Inferior parietal cortex (tissue), 1 donor: ENCODE measurements around the gene BEAN1.

Experiments
- DNase-seq: peaks from one replicate; pipeline ENCODE4 v3.0.0-alpha.2; 2016; ENCODE audit errors: extremely low spot score

BEAN1 gene

DNA sequence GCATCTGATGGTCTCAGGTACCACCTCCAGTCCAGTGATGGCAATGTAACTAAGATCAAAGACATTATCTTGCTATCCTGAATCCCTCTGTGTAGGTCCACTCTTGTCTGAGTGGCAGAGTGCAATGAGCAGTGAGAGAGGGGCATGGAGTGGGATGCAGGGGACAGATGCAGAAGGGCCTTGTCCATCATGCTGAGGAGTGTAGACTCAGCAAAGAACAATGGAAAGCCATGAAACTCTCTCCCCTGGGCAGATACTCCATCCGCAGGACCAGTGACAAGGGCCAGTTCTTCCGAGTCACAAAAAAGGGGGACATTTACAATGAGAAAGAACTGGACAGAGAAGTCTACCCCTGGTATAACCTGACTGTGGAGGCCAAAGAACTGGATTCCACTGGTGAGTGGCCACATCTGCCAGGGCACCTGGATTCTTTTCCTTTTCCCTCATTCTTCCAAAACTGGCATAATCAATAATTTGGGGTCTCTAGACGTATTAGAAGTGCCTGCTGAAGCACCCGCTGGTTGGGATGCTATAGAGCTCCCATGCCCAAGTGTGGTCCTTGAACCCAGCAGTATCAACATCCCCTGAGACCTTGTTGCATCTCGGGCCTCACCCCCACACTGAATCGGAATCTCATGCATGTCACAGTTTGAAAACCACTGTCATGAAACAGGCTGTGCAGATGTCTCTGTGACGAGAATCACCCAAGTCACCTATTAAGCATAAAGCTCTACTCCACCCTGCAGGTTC, 31.1 kb upstream of the BEAN1 start:
- no peak for DNase-seq

DNA sequence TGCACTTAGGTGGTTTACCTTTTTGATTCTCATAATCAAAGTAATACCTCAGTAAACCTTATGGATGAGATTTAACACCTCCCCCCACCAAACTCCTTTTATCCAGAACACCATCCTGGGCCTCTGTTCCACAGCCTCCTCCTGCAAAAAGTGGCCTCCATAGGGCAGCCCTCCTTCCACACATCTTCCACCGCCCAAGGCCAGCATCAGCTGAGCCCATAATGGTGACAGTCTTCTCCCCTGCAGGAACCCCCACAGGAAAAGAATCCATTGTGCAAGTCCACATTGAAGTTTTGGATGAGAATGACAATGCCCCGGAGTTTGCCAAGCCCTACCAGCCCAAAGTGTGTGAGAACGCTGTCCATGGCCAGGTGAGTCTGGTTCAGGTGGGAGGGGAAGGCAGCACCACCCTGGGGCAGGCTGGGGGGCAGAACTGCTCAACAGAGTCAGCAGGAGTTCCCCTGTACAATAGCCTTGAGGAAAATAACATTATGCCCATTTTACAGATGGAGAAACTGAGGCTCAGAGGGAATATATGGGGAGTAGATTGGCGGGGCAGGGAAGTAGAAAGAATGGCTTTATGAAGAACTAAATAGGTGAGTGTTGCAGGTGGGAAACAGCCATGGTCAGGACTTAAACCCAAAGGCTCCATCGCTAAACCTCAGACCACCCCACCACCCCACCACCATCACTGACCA, 29.2 kb upstream of the BEAN1 start:
- DNase-seq: no peak

DNA sequence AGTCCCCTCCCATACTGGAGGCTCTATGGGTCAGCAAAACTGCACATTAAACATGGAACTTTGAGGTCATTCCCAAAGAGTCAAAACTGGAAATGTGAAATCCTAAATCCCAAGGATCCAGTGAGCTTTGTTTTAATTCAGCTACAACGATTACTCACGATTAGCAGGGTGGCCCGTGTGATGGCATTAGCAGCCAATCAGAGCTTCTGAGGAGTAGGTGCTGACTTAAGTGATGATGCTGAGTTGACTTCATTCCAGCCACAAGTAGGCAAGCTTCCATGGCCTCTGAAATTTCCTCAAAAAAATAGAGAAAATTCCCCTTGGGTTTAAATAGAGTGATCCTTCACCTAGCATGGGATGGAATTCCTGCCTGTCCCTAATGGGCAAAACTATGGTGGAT, 28.1 kb upstream of the BEAN1 start:
- DNase-seq: no peak

DNA sequence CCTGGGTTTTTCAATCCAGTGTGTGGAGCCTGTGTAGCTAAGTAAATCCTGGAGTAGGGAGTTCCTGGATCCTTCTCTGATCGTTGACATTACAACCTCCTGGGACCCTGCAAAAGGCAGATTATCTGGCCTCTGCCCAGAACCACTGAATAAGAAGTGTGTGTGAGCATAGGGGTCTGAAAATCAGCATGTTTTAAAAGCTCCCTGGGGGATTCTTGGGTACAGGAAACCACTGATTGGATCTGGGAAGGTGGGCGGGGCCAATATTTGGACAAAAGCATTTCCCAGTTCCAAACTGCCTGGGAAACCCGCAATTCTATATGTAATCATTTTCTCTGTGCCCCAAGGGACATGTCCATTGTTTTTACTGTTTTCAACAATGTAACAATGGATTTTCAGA, 27.2 kb upstream of the BEAN1 start:
- no peak for DNase-seq

DNA sequence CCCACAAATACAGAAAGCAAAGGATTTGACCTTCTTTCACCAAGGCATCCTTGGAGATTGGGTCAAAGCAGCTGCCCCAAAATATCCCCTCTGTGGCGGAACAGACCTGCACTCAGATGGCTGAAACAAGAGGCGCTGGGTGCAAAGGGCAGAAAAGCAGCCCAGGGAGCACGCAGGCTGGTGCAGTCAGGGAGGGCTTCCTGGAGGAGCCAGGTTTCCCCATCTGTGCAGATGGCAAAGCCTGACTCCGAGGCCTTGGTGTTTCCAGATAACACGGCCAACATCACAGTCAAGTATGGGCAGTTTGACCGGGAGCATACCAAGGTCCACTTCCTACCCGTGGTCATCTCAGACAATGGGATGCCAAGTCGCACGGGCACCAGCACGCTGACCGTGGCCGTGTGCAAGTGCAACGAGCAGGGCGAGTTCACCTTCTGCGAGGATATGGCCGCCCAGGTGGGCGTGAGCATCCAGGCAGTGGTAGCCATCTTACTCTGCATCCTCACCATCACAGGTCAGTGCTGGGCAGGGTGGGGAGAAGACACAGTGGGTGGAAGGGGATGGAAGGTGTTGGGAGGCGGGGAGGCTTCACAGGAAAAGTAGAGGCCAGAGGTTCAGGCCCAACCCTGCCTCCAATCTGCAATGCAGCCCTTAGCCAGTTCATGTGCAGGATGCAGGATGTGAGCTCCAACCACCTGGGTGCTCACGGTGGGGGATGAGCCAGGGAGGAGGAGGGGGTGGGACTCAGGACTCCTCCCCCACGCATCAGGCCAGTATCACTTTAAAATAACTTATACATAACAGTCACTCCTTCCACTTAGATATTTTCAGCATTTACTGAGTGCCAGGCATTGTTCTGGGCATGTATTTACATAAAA, 26.4 kb upstream of the BEAN1 start:
- DNase-seq: no peak

DNA sequence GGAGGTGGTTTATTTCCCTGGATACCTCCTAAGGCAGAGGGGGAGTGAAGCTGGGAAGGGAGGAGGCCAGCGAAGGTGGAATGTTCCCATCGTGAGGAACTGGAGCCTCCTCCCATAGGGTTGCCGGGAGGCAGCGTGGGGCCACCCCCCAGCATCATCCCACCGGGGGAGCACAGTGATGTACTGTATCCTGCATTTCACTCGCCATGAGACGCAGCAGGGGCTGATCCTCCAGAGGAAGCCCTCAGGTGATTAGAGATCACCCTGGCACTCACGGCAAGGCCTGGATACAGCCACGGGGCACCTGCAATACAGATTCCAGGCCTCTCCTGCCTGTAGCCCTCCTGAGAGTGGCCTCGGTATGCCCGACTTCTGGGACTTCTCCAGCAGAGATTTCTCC, 25.5 kb upstream of the BEAN1 start:
- no peak for DNase-seq

DNA sequence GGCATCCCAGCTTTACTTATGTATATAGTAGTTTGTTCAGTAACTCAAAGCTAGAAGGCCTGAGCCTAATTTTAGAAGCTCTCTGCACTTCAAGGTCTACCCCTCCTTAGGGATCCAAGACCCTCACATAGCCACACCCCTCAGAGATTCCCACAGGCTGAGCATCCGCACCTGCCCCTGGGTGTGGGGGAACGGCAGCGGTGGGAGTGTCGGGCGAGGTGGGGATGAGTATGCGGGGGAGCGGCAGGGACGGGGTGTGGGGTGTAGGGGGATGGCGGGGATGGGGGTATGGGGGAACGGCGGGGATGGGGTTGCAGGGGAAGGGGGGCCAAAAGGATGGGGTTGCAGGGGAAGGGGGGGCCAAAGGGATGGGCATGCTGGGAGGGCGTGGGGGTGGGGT, 24.9 kb upstream of the BEAN1 start:
- DNase-seq: no peak

DNA sequence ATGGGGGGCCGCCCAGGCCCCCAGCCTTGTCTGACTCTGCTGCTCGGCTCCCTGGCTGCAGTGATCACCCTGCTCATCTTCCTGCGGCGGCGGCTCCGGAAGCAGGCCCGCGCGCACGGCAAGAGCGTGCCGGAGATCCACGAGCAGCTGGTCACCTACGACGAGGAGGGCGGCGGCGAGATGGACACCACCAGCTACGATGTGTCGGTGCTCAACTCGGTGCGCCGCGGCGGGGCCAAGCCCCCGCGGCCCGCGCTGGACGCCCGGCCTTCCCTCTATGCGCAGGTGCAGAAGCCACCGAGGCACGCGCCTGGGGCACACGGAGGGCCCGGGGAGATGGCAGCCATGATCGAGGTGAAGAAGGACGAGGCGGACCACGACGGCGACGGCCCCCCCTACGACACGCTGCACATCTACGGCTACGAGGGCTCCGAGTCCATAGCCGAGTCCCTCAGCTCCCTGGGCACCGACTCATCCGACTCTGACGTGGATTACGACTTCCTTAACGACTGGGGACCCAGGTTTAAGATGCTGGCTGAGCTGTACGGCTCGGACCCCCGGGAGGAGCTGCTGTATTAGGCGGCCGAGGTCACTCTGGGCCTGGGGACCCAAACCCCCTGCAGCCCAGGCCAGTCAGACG, 24.4 kb upstream of the BEAN1 start:
- no peak for DNase-seq

DNA sequence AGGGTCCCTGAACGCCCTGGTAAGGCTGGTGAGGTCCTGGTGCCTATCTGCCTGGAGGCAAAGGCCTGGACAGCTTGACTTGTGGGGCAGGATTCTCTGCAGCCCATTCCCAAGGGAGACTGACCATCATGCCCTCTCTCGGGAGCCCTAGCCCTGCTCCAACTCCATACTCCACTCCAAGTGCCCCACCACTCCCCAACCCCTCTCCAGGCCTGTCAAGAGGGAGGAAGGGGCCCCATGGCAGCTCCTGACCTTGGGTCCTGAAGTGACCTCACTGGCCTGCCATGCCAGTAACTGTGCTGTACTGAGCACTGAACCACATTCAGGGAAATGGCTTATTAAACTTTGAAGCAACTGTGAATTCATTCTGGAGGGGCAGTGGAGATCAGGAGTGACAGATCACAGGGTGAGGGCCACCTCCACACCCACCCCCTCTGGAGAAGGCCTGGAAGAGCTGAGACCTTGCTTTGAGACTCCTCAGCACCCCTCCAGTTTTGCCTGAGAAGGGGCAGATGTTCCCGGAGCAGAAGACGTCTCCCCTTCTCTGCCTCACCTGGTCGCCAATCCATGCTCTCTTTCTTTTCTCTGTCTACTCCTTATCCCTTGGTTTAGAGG, 23.5 kb upstream of the BEAN1 start:
- DNase-seq: no peak

DNA sequence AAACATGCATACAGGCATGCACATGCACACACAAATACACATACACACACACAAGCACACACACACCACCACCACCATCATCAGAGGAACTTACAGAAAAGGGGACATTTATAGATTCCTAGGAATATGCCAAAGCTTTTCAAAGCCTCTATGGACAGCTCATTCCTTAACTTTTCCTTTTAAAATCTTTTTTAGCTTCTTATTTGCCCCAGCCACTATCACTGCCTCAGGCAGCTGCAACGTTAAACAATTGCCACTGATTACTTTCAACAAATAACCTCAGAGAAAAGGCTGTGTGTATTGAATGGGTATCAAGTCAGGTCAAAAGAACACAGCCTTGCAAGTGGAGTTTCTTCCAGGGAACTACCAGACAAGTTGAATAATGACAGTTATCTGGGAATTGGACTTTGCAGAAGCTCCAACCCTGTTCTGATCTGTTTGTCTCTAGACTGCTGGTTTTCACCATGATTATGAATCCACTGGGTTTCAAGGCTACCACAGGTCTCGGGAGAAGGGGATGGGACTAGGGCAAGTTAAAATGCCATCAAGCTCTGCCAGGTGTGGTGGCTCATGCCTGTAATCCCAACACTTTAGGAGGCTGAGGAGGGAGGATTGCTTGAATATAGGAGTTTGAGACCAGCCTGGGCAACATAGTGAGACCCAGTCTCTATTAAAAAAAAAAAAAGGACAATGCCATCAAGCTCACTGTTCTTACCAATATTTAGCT, 21.9 kb upstream of the BEAN1 start:
- DNase-seq: no peak

DNA sequence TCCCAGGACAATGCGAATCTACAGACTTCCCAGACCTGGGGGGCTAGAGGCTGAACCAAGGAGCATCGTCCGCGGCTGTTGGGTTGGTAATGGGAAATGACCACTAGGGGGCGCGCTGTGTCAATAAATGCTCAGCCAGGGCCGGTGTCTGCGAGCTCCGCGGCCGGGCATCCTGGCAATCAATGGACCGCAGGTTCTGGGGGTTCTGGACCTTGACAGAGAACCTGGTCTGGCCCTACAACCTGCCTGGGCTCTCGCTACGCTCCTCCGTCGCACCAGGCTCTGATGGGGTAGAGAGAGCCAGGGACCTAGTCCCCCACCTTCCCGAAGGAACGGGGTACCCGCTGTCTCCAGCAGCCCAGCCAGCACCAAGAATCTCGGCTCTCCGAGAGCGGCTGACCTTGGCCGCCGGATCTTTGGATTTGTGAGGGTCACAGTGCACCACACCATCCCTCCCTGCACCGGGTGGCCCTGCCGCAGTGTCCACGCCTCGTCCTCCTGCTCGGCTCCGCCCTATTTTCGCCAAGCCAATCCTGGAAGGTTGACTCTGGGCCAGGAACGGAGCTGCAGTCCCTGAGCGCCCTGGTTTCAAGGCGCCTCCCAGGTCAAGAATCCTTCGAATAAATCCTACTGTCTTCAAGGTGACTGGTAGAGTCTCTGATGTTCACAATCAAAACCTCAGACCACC, 20.4 kb upstream of the BEAN1 start:
- DNase-seq: peak; percentile 85

DNA sequence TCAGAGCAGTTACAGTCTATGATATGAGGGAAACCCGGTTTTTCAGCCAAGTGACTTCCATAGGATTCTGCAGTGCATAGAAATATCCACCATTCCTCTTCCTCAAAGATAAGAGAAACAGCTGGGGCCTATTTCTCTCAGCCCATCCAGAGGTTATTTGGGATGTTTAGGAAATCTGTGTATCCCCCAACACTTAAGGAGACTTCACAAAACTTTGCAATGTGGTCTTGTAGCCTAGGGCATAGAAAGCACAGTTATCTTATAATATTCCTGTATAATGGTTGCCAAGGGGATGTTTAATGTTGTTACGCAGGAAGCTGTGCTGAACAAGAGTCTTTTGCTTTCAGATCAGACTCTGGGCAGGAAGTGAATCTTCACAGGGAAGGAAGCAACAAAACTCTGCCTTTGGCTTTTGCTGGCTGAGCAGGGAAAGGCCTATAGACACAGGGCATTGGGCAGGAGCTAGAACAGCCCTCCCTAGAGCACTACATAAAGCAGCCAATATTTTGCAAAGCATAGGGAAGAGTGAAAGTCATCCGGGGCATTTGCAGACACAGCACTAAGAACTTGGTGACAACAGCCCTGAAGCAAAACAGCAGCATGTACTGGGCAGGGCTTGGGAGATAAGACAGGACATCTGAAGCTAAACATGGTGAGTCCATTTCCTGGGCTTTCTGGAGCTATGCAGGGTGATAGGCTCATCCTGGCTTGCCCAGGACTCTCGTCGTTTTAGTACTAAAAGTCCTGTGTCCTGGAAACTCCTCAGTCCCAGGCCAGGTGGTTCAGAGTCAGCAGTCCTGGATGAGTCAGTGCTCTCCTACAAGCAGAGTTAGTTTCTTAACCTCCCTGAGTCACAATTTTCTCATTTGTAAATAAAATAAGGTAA, 18.7 kb upstream of the BEAN1 start:
- no peak for DNase-seq

DNA sequence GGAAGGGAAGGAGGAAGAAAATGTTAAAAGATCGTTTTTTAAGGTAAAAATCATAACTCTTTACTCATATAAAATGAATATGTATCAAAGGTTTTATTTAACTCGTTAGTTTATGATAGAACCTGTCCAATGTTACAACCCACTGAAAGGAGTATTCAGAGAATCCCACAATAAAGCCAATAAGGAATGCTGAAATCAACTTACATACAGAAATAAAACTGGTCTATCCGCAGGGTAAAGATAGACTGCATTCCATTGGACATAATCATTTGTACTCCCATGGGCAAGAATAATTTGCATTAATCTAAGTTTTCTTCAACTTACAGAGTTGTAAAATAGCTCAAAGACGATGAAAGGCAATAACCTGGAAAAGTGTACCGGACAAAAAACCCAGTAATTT, 17.9 kb upstream of the BEAN1 start:
- no peak for DNase-seq

DNA sequence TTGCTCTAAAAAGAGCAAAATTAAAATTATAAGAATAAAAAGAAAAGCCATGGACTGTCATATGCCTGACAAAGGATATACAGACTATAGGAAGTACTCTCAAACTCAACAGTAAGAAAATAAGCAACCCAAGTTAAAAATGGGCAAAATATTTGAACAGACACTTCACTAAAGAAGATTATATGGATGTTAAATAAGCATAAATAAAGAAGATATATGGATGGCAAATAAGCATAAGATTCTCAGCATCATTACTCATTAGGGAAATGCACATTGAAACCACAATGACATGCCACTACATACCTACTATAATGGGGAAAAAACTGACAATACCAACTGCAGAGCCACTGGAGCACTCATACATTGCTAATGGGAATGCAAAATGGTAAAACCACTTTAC, 14.9 kb upstream of the BEAN1 start:
- DNase-seq: no peak

DNA sequence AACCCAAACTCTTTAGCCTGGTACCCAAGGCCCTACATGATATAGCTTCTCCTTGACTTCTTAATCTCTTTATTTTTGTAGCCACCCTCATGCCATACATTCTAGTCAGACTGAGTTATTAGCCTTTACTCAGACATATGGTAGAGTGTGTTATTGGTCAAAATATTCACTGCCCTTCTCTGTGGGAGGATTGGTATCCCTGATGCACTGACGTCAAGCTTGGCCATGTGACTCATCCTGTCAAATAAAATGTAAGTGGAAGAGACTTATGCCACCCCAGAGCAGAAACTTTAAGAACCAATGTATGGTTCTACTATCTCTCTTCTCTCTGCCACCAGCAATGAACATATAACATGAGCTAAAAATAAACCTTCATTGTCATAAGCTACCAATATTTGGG, 12.2 kb upstream of the BEAN1 start:
- no peak for DNase-seq

DNA sequence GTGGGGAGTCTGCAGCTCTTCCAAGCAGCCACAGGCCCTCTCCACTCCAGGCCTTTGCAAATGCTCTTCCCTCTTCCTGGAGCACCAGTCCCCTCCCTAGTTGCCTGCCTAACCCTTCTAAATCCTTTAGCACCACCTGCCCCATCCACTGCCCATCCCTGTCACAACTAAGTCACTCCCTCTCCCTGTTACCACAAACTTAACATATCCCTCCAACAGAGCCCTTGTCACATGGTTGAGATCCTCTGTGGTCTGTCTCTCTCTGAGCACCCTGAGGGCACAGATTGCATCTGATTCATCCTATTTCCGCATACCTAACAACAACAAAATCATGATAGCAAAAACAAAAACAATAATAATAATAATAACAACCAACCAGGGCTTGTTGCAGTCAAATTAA, 11.0 kb upstream of the BEAN1 start:
- no peak for DNase-seq

DNA sequence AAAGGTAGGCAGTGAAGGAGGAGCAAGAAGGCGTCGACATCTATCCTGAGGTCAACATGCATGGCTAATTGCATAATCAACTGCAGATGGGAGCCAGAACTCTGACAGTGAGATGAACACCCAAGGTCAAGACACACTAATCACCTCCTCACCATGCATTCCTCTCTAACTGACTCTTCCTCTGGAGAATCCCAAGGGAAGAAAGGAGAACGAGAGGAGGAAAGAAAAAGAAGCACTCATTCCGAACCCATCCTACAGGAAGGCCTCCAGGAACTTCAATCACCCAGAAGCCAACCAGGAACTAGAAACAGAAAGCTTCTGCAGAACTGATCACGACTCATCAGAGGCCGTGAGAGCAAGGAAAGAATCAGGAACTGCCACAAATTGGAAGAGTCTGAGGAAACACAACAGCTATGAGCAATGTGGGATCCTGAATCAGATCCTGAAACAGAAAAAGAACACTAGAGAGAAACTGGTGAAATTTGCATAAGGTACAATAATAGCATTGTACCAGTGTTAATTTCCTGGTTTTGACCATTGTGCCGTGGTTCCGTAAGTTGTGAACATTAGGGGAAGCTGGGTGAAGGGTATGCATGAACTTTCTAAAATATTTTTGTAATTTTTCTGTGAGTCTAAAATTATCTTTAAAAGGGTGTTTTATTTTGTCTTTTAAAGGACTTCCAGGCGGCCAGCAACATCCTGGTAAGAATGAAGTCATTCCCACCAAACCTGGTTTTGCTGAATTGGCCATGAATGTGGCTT, 10.0 kb upstream of the BEAN1 start:
- no peak for DNase-seq

DNA sequence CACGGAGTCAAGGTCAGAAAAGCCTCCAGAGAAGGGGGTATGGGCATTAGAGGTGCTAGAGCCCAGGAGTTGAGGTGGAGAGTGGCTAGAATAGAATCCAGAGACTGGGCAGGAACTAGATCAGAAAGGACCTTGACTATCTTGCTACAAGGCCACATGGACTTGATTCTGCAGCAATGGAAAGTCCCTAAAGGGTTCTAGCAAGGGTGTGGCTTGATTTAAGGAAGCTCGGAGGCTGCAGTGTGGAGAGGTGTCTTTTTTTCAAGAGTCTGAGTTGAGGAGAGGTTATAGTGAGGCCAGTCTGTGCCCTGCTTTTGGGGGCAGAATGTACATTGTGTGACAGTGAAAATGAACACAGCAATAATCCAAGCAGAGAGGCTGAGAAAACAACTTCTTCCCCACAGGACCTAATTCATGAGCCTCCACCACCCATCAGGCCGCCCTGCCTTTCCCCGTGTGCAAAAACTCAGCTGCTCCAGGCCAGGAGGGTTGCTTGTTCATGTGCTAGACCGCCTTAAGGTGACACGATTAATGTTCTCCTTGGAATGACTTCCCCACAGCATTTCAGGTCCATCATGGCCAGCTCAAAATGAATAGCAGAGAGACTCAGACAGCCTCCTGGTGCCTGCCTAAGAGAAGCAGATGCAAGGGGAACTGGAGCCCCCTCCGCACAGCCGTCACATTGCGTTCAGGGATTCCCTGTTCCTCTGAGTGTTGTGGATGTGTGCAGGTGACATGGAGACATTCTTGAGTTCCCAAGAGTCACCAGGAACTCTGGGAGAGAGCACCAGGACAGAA, 8.7 kb upstream of the BEAN1 start:
- DNase-seq: no peak
